Uterus (tissue), 2 donors: Measurements from ENCODE around the gene PID1.

ENCODE experiments used
- CTCF ChIP-seq, 4 experiments: fragments of 200-600 bp in 2 of 4; fragments of 450-650 bp in 2 of 4; sonication (generic) in 2 of 4; IDR thresholded peaks; one replicate each; pipeline ENCODE4 v1.5.1; 2016 to 2019; ENCODE audit warnings: antibody characterized with exemption in 4 of 4, mild to moderate bottlenecking in 2 of 4, moderate library complexity in 1 of 4
- POLR2A ChIP-seq, 2 donors: fragments of 450-650 bp; IDR thresholded peaks; one replicate each; pipeline ENCODE4 v1.6.1; 2016; ENCODE audit warnings: antibody characterized with exemption in 2 of 2, mild to moderate bottlenecking in 1 of 2, moderate library complexity in 1 of 2

DNA sequence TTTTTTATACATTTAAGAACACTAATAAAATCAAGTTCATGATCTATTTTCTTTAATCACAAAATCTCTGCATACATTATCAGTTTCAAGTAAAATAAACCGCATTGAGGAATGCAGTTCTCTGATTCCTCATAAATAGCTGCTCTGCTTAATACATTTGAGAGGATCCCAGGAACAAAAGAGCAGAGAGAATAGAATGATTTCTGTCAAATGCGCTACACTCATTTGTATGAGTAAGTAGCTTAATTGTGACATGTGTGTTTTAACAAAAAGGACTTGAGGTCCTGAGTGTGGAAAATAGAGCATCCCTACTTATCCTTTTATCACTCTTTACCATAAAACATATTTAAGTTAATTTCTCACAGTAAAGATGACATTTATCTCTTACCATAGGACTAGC lies 134.0 kb downstream of the PID1 start:
- no peak for TF ChIP-seq POLR2A (IDR thresholded peaks at IDR 0.05)
- no peak for TF ChIP-seq CTCF (IDR thresholded peaks at IDR 0.05)
